DOHH2 (cell line): ENCODE measurements around the gene ARF3.

Experiments used
- H3F3A ChIP-seq: fragments of 200-600 bp; sonication (generic), shearing (Covaris generic); 2 replicates; pipeline ENCODE4 v1.6.0; 2016; ENCODE audit warnings: antibody characterized with exemption, mild to moderate bottlenecking; ENCODE audit not compliant: control insufficient read depth, insufficient read depth
- H3K27ac ChIP-seq: fragments of 200-600 bp; sonication (generic); 2 replicates; pipeline ENCODE4 v1.5.1; 2014; ENCODE audit warnings: low read depth, mild to moderate bottlenecking, low read length, moderate library complexity
- H3K27me3 ChIP-seq: fragments of 200-600 bp; sonication (generic); 2 replicates; pipeline ENCODE4 v1.6.1; 2014; ENCODE audit warnings: mild to moderate bottlenecking, low read length, mixed read lengths; ENCODE audit not compliant: control insufficient read depth
- H3K36me3 ChIP-seq: fragments of 200-600 bp; sonication (generic); 2 replicates; pipeline ENCODE4 v1.6.1; 2014; ENCODE audit warnings: mild to moderate bottlenecking, low read length, moderate library complexity, mixed read lengths; ENCODE audit not compliant: control insufficient read depth
- H3K4me1 ChIP-seq: fragments of 200-600 bp; sonication (generic); 2 replicates; pipeline ENCODE4 v1.6.1; 2014; ENCODE audit warnings: mild to moderate bottlenecking, low read length, mixed read lengths; ENCODE audit not compliant: control insufficient read depth
- H3K4me2 ChIP-seq: fragments of 200-600 bp; sonication (generic); 2 replicates; pipeline ENCODE4 v1.6.0; 2014; ENCODE audit warnings: mild to moderate bottlenecking, low read length, moderate library complexity
- H3K4me3 ChIP-seq: fragments of 200-600 bp; sonication (generic); 2 replicates; pipeline ENCODE4 v1.5.1; 2014; ENCODE audit warnings: mild to moderate bottlenecking, low read length, mixed read lengths
- H3K79me2 ChIP-seq: fragments of 200-600 bp; sonication (generic); 2 replicates; pipeline ENCODE4 v1.6.1; 2014; ENCODE audit warnings: mild to moderate bottlenecking, low read length, mixed read lengths; ENCODE audit not compliant: control insufficient read depth
- H3K9me2 ChIP-seq: fragments of 200-600 bp; sonication (generic); replicated peaks from 2 replicates; pipeline ENCODE4 v1.6.1; 2014; ENCODE audit warnings: mild to moderate bottlenecking, low read length, mixed read lengths; ENCODE audit not compliant: control insufficient read depth
- H3K9me3 ChIP-seq: fragments of 200-600 bp; sonication (generic); 2 replicates; pipeline ENCODE4 v1.6.1; 2014; ENCODE audit warnings: antibody characterized with exemption, low read length, mixed read lengths; ENCODE audit not compliant: control insufficient read depth, insufficient read depth
- H4K20me1 ChIP-seq: fragments of 200-600 bp; sonication (generic); 2 replicates; pipeline ENCODE4 v1.6.0; 2014; ENCODE audit warnings: low read depth, mild to moderate bottlenecking, antibody characterized with exemption, low read length, moderate library complexity; ENCODE audit not compliant: control insufficient read depth, insufficient read depth
- CTCF ChIP-seq: fragments of 200-600 bp; sonication (generic); IDR thresholded peaks from one replicate; pipeline ENCODE4 v1.5.1; 2014; ENCODE audit warnings: antibody characterized with exemption, mild to moderate bottlenecking, low read depth, low read length; ENCODE audit not compliant: poor library complexity, severe bottlenecking
- EZH2phosphoT487 ChIP-seq: fragments of 200-600 bp; sonication (generic); IDR thresholded peaks from 2 replicates; pipeline ENCODE4 v1.6.1; 2017; ENCODE audit warnings: borderline replicate concordance, mild to moderate bottlenecking, antibody characterized with exemption, low read length, moderate library complexity, mixed read lengths

The ARF3 gene

GRCh38 chr12:48954841-48955501 lies 2.3 kb downstream of the ARF3 start:
- Histone ChIP-seq H3K4me3 (peak overlapping the region; percentile 86; the same call in 1 of the 2 replicates), H3K27ac (no peak overlapping the region)

GRCh38 chr12:48954061-48954460 lies 3.2 kb downstream of the ARF3 start:
- H3K36me3 ChIP-seq = peaks cover 41% of the 10 kb centered on the region

More at GRCh38 chr12:48954841-48955501, 2.3 kb downstream of the ARF3 start:
- H3K4me1 ChIP-seq = peaks cover 31% of the 10 kb centered on the region
- no peaks in the 10 kb centered on the region for H3K27me3 ChIP-seq
- no peaks in the 10 kb centered on the region for H3K9me2 ChIP-seq
- no peaks in the 10 kb centered on the region for H3K9me3 ChIP-seq
- H3F3A ChIP-seq = 0 out of 2 replicates have a peak, but pooled peaks cover 4% of the 10 kb centered on the region
- peak overlapping the region; percentile 99 for H3K4me2 ChIP-seq
- H4K20me1 ChIP-seq = peaks cover 3% of the 10 kb centered on the region
- peaks cover 39% of the 10 kb centered on the region for H3K36me3 ChIP-seq
- no peak for TF ChIP-seq CTCF
- TF ChIP-seq EZH2phosphoT487 = no peak
- peaks cover 62% of the 10 kb centered on the region for H3K79me2 ChIP-seq

GRCh38 chr12:48952691-48953090 lies 4.6 kb downstream of the ARF3 start:
- TF ChIP-seq CTCF (no peak), EZH2phosphoT487 (no peak)
- Histone ChIP-seq H3K27ac (no peak overlapping the region), H3K79me2 (peaks cover 77% of the 10 kb centered on the region), H3K9me2 (no peaks in the 10 kb centered on the region), H3K36me3 (peaks cover 41% of the 10 kb centered on the region), H3K27me3 (no peaks in the 10 kb centered on the region), H3K4me3 (no peak overlapping the region), H3K4me1 (peaks cover 21% of the 10 kb centered on the region), H3K9me3 (no peaks in the 10 kb centered on the region), H3F3A (no peaks in the 10 kb centered on the region), H4K20me1 (peaks cover 5% of the 10 kb centered on the region), H3K4me2 (no peak overlapping the region)

More at GRCh38 chr12:48954061-48954460, 3.2 kb downstream of the ARF3 start:
- Histone ChIP-seq H3K4me3 (no peak overlapping the region), H3F3A (0 out of 2 replicates have a peak, but pooled peaks cover 4% of the 10 kb centered on the region), H3K9me2 (no peaks in the 10 kb centered on the region), H3K4me1 (peaks cover 31% of the 10 kb centered on the region), H3K9me3 (no peaks in the 10 kb centered on the region), H3K79me2 (peaks cover 67% of the 10 kb centered on the region), H3K27ac (no peak overlapping the region), H3K4me2 (no peak overlapping the region), H3K27me3 (no peaks in the 10 kb centered on the region), H4K20me1 (peaks cover 3% of the 10 kb centered on the region)
- TF ChIP-seq EZH2phosphoT487 (no peak), CTCF (no peak)
